ENCODE data around the gene TBC1D26. TPM values are rescaled to one million over a fixed set of nuclear protein-coding genes. Genes with fewer than 3 reads are reported as not detected.

TBC1D26 gene
- total and polyA plus RNA-seq, 11 donors = not detected

Other genes with a start within 250 kb of the TBC1D26 start
- 1 to 10 TPM; 1.9 to 8.7 (median 5.8) TPM for gene TVP23C, start 168.8 kb upstream of the TBC1D26 start, total RNA-seq
- gene TVP23C, start 168.8 kb upstream of the TBC1D26 start, polyA plus RNA-seq = 1 to 10 TPM; 4.5 to 5.2 TPM
- gene FBXW10B, start 112.6 kb upstream of the TBC1D26 start, total RNA-seq = 1 to 10 TPM in 3 of 9 donors, under 1 TPM in 5, not detected in 1; 0.53 to 1.8 (median 0.83) TPM
- gene FBXW10B, start 112.6 kb upstream of the TBC1D26 start, polyA plus RNA-seq = under 1 TPM; 0.80 to 0.84 TPM
- 10 to 100 TPM; 12.5 to 33.9 (median 25.2) TPM for gene TRIM16, start 48.0 kb upstream of the TBC1D26 start, total RNA-seq
- gene TRIM16, start 48.0 kb upstream of the TBC1D26 start, polyA plus RNA-seq = 10 to 100 TPM in 1 of 2 donors, 1 to 10 TPM in 1; 8.4 to 22.3 TPM
- 10 to 100 TPM in 8 of 9 donors, 1 to 10 TPM in 1; 8.2 to 14.0 (median 11.4) TPM for gene ZNF286A, start 32.5 kb upstream of the TBC1D26 start, total RNA-seq
- 10 to 100 TPM in 1 of 2 donors, 1 to 10 TPM in 1; 8.4 to 11.9 TPM for gene ZNF286A, start 32.5 kb upstream of the TBC1D26 start, polyA plus RNA-seq
- 1 to 10 TPM in 4 of 9 donors, under 1 TPM in 5; 0.65 to 3.1 (median 0.95) TPM for gene ADORA2B, start 212.8 kb downstream of the TBC1D26 start, total RNA-seq
- under 1 TPM; 0.61 to 0.68 TPM for gene ADORA2B, start 212.8 kb downstream of the TBC1D26 start, polyA plus RNA-seq

Measured in heart left ventricle (tissue), 11 donors.